ENCODE measurements around the gene MBD4.

GRCh38 chr3:129409541-129409940, 30.2 kb downstream of the MBD4 start:
- TF ChIP-seq, protein P1, sequence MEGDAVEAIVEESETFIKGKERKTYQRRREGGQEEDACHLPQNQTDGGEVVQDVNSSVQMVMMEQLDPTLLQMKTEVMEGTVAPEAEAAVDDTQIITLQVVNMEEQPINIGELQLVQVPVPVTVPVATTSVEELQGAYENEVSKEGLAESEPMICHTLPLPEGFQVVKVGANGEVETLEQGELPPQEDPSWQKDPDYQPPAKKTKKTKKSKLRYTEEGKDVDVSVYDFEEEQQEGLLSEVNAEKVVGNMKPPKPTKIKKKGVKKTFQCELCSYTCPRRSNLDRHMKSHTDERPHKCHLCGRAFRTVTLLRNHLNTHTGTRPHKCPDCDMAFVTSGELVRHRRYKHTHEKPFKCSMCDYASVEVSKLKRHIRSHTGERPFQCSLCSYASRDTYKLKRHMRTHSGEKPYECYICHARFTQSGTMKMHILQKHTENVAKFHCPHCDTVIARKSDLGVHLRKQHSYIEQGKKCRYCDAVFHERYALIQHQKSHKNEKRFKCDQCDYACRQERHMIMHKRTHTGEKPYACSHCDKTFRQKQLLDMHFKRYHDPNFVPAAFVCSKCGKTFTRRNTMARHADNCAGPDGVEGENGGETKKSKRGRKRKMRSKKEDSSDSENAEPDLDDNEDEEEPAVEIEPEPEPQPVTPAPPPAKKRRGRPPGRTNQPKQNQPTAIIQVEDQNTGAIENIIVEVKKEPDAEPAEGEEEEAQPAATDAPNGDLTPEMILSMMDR (IDR thresholded peaks at IDR 0.05): no peak
- no peak for TF ChIP-seq POLR2A (IDR thresholded peaks at IDR 0.05)

Data from testis (tissue), 2 donors.